ENCODE measurements around the gene SMIM30. TPM values are rescaled to one million over a fixed set of nuclear protein-coding genes. Genes with fewer than 3 reads are reported as not detected.

SMIM30 gene
- total and polyA plus RNA-seq, 4 donors = 9.7 to 32.9 (median 19.8) TPM

DNA sequence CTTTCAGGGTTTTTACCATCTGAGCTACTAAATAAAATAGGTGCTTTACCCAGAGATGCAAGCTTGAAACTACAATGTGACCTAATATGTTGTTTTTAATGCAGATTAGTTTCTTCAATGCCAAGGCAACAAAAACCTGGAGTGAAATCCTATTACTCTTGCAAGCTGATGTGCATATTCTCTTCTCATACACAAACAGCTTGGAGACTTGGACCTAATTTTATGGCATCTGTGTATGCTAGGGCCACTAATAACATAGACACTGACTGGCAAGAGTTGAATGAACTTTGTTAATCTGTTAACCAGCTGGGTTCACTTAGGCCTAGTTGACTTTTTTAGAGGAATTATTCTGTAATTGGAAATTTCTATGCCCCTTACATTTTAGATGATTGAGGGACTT, 23.4 kb upstream of the SMIM30 start:
- no peak overlapping the region for H3K9ac ChIP-seq (ENCODE audit: low read depth in 1 of 2, low read length in 2 of 2)
- no peak for DNase-seq (ENCODE audit: low spot score)
- no peaks in the 10 kb centered on the region for H3K36me3 ChIP-seq (ENCODE audit: control insufficient read depth in 4 of 4, insufficient read depth in 3 of 4, low read depth in 1 of 4, low read length in 3 of 4)
- no peaks in the 10 kb centered on the region for H3K27me3 ChIP-seq (ENCODE audit: control insufficient read depth in 4 of 4, insufficient read depth in 4 of 4, low read length in 3 of 4)
- no peaks in the 10 kb centered on the region for H3K4me1 ChIP-seq (ENCODE audit: control insufficient read depth in 4 of 4, insufficient read depth in 4 of 4, low read length in 3 of 4)
- no peak overlapping the region for H3K4me3 ChIP-seq (ENCODE audit: low read depth in 1 of 3, low read length in 3 of 3)
- TF ChIP-seq RAD21 (IDR thresholded peaks at IDR 0.05) (no peak), EGR1 (IDR thresholded peaks at IDR 0.05; ENCODE audit: low read depth in 2 of 2) (no peak), HNF4A (conservative IDR thresholded peaks at IDR 0.05) (no peak), TAF1 (conservative IDR thresholded peaks at IDR 0.05) (no peak), GABPA (IDR thresholded peaks at IDR 0.05 in 1 of 2, conservative IDR thresholded peaks at IDR 0.05 in 1 of 2) (no peak), RXRA (IDR thresholded peaks at IDR 0.05) (no peak), SP1 (IDR thresholded peaks at IDR 0.05) (no peak)
- TF ChIP-seq, protein P1, sequence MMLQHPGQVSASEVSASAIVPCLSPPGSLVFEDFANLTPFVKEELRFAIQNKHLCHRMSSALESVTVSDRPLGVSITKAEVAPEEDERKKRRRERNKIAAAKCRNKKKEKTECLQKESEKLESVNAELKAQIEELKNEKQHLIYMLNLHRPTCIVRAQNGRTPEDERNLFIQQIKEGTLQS (IDR thresholded peaks at IDR 0.05) = no peak
- no peak overlapping the region for H3K27ac ChIP-seq (ENCODE audit: low read depth in 1 of 2, low read length in 2 of 2)
- H3K9me3 ChIP-seq (ENCODE audit: control insufficient read depth in 4 of 4, low read length in 3 of 4) = no peaks in the 10 kb centered on the region

DNA sequence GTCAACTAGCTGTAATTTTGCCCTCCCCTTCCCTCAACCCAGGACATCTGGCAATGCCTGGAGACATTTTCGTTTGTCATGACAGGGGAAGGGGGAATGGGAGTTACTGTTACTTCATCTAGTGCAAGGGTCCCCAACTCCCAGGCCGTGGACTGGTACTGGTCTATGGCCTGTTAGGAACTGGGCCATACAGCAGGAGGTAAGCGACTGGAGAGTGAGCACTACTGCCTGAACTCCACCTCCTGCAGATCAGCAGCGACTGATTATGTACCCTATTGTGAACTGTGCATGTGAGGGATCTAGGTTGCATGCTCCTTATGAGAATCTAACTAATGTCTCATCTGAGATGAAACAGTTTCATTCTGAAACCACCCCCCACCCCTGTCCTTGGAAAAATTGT, 22.6 kb upstream of the SMIM30 start:
- Histone ChIP-seq H3K9ac (ENCODE audit: low read depth in 1 of 2, low read length in 2 of 2) (no peak overlapping the region), H3K27ac (ENCODE audit: low read depth in 1 of 2, low read length in 2 of 2) (no peak overlapping the region), H3K36me3 (ENCODE audit: control insufficient read depth in 4 of 4, insufficient read depth in 3 of 4, low read depth in 1 of 4, low read length in 3 of 4) (no peaks in the 10 kb centered on the region), H3K4me3 (ENCODE audit: low read depth in 1 of 3, low read length in 3 of 3) (no peak overlapping the region), H3K4me1 (ENCODE audit: control insufficient read depth in 4 of 4, insufficient read depth in 4 of 4, low read length in 3 of 4) (no peaks in the 10 kb centered on the region), H3K27me3 (ENCODE audit: control insufficient read depth in 4 of 4, insufficient read depth in 4 of 4, low read length in 3 of 4) (no peaks in the 10 kb centered on the region), H3K9me3 (ENCODE audit: control insufficient read depth in 4 of 4, low read length in 3 of 4) (no peaks in the 10 kb centered on the region)
- TF ChIP-seq, protein P2, sequence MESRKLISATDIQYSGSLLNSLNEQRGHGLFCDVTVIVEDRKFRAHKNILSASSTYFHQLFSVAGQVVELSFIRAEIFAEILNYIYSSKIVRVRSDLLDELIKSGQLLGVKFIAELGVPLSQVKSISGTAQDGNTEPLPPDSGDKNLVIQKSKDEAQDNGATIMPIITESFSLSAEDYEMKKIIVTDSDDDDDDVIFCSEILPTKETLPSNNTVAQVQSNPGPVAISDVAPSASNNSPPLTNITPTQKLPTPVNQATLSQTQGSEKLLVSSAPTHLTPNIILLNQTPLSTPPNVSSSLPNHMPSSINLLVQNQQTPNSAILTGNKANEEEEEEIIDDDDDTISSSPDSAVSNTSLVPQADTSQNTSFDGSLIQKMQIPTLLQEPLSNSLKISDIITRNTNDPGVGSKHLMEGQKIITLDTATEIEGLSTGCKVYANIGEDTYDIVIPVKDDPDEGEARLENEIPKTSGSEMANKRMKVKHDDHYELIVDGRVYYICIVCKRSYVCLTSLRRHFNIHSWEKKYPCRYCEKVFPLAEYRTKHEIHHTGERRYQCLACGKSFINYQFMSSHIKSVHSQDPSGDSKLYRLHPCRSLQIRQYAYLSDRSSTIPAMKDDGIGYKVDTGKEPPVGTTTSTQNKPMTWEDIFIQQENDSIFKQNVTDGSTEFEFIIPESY (IDR thresholded peaks at IDR 0.05) = no peak
- no peak for TF ChIP-seq YY1 (IDR thresholded peaks at IDR 0.05)
- no peak for TF ChIP-seq FOXA1 (IDR thresholded peaks at IDR 0.05)
- TF ChIP-seq, protein P3, sequence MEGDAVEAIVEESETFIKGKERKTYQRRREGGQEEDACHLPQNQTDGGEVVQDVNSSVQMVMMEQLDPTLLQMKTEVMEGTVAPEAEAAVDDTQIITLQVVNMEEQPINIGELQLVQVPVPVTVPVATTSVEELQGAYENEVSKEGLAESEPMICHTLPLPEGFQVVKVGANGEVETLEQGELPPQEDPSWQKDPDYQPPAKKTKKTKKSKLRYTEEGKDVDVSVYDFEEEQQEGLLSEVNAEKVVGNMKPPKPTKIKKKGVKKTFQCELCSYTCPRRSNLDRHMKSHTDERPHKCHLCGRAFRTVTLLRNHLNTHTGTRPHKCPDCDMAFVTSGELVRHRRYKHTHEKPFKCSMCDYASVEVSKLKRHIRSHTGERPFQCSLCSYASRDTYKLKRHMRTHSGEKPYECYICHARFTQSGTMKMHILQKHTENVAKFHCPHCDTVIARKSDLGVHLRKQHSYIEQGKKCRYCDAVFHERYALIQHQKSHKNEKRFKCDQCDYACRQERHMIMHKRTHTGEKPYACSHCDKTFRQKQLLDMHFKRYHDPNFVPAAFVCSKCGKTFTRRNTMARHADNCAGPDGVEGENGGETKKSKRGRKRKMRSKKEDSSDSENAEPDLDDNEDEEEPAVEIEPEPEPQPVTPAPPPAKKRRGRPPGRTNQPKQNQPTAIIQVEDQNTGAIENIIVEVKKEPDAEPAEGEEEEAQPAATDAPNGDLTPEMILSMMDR (IDR thresholded peaks at IDR 0.05; ENCODE audit: low read depth, low read length, missing input control) = no peak
- TF ChIP-seq, protein P1 (IDR thresholded peaks at IDR 0.05) = no peak
- no peak for TF ChIP-seq FOXA2 (IDR thresholded peaks at IDR 0.05)
- TF ChIP-seq HNF4A (conservative IDR thresholded peaks at IDR 0.05) = no peak
- no peak for TF ChIP-seq HNF4G (IDR thresholded peaks at IDR 0.05)
- no peak for TF ChIP-seq RAD21 (IDR thresholded peaks at IDR 0.05)
- no peak for TF ChIP-seq RXRA (IDR thresholded peaks at IDR 0.05)
- TF ChIP-seq JUND (IDR thresholded peaks at IDR 0.05) = no peak
- TF ChIP-seq TAF1 (conservative IDR thresholded peaks at IDR 0.05) = no peak
- DNase-seq (ENCODE audit: low spot score) = no peak
- 74% methylated on average over 4 of the region's 4 CpGs for WGBS

DNA sequence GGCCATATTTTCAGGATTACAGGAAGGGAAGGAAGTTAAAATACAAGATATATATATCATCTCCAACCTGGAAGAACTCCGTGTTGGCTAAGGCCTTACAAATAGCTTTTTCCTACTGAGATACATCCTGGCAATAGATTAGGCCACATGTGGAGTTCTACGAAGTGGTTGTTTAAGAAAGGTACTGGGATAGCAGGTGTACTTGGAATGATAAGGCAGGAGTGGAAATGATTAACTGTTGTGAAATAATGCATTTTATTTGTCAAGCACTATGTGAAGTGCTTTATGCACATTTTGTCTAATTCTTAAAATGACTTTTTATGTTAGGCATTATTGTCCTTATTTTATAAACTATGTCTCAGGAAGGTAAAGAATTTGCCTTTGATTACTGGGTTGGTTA, 18.9 kb upstream of the SMIM30 start:
- no peak for DNase-seq (ENCODE audit: low spot score)
- no peak overlapping the region for H3K27ac ChIP-seq (ENCODE audit: low read depth in 1 of 2, low read length in 2 of 2)
- TF ChIP-seq, protein P1 (IDR thresholded peaks at IDR 0.05) = no peak
- TF ChIP-seq TAF1 (conservative IDR thresholded peaks at IDR 0.05) (no peak), HNF4A (conservative IDR thresholded peaks at IDR 0.05) (no peak), NR2F2 (IDR thresholded peaks at IDR 0.05) (no peak), RXRA (IDR thresholded peaks at IDR 0.05) (no peak), EGR1 (IDR thresholded peaks at IDR 0.05; ENCODE audit: low read depth in 2 of 2) (no peak), FOXA1 (IDR thresholded peaks at IDR 0.05) (no peak), RAD21 (IDR thresholded peaks at IDR 0.05) (no peak), JUND (IDR thresholded peaks at IDR 0.05) (no peak), HNF4G (IDR thresholded peaks at IDR 0.05) (no peak), FOXA2 (IDR thresholded peaks at IDR 0.05) (no peak), SP1 (IDR thresholded peaks at IDR 0.05) (no peak)
- TF ChIP-seq, protein P2 (IDR thresholded peaks at IDR 0.05) = no peak
- no peaks in the 10 kb centered on the region for H3K27me3 ChIP-seq (ENCODE audit: control insufficient read depth in 4 of 4, insufficient read depth in 4 of 4, low read length in 3 of 4)
- no peaks in the 10 kb centered on the region for H3K36me3 ChIP-seq (ENCODE audit: control insufficient read depth in 4 of 4, insufficient read depth in 3 of 4, low read depth in 1 of 4, low read length in 3 of 4)
- no peak overlapping the region for H3K9ac ChIP-seq (ENCODE audit: low read depth in 1 of 2, low read length in 2 of 2)
- H3K4me3 ChIP-seq (ENCODE audit: low read depth in 1 of 3, low read length in 3 of 3) = no peak overlapping the region
- no peaks in the 10 kb centered on the region for H3K4me1 ChIP-seq (ENCODE audit: control insufficient read depth in 4 of 4, insufficient read depth in 4 of 4, low read length in 3 of 4)
- 75% methylated on average over 2 of the region's 2 CpGs for WGBS
- H3K9me3 ChIP-seq (ENCODE audit: control insufficient read depth in 4 of 4, low read length in 3 of 4) = no peaks in the 10 kb centered on the region
